Transverse colon (tissue), 4 donors: Measurements from ENCODE around the gene PPFIBP2.

Source experiments
- CTCF ChIP-seq, 5 experiments: fragments of 200-600 bp in 3 of 5; fragments of 450-650 bp in 2 of 5; sonication (generic) in 3 of 5; IDR thresholded peaks; 1 replicate in 2 of 5; 2 replicates in 3 of 5; pipeline ENCODE4 v1.5.1; 2016 to 2017; ENCODE audit warnings: antibody characterized with exemption in 5 of 5, inconsistent platforms in 3 of 5, mild to moderate bottlenecking in 2 of 5, moderate library complexity in 1 of 5
- POLR2A ChIP-seq: fragments of 450-650 bp; IDR thresholded peaks from one replicate; pipeline ENCODE4 v1.6.1; 2016; ENCODE audit warnings: antibody characterized with exemption, mild to moderate bottlenecking, moderate library complexity
- POLR2AphosphoS5 ChIP-seq, 3 donors: sonication (generic); formaldehyde crosslinking; IDR thresholded peaks; one replicate each; pipeline ENCODE4 v1.6.1; 2016; ENCODE audit warnings: antibody characterized with exemption in 3 of 3

- no peak for TF ChIP-seq CTCF (IDR thresholded peaks at IDR 0.05)
- no peak for TF ChIP-seq POLR2A
- TF ChIP-seq POLR2AphosphoS5 (IDR thresholded peaks at IDR 0.05) = no peak
These were observed 37.8 kb downstream of the PPFIBP2 start for GRCh38 chr11:7551571-7551970.
